ENCODE measurements around the gene SSTR3.

The SSTR3 gene

DNA sequence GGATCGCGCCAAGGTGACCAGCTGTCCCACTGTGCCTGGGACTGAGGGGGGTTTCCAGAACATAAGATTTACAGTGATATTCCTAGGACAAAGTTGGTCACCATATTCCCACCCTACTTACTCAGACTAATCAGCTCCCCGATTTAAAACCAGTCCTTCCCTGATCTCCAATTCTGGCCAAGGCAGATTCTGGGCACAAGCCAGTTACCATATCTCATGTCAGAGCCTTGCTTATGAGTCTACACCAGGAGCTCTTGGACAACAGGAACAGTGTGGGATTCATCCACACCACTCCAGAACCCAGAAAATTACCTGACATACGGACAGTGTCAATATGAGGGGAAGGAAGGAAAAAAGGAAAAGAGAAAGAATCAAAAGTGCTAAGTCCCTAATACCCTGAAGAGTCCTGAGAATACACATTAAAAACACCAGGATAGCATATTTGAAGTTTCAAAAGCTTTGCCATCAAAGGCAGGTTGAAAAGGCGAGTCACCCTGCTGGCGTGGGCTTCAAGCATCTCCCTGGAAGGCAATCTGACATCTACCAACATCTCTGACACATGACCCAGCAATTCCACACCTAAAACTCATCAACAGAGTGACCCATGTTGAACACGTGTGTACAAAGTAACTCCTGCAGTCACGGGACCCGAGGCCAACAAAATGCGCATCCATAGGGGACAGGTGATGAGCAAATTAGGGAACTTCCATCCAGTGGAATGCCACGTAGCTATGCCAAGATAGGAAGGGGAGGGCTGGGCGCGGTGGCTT is 54.6 kb downstream of the SSTR3 start:
- no peaks in the 10 kb centered on the region for H3F3A ChIP-seq (ENCODE audit: insufficient read depth, low read length)
- no peak overlapping the region for H3K4me2 ChIP-seq (ENCODE audit: low read depth, low read length)
- no peak overlapping the region for H3K4me3 ChIP-seq (ENCODE audit: low read length)
- H3K4me1 ChIP-seq (ENCODE audit: low read length) = peaks cover 10% of the 10 kb centered on the region
- no peaks in the 10 kb centered on the region for H3K79me2 ChIP-seq (ENCODE audit: low read length)
- H3K36me3 ChIP-seq (replicated peaks; ENCODE audit: insufficient read depth, low read length) = no peaks in the 10 kb centered on the region
- H3K27me3 ChIP-seq (replicated peaks; ENCODE audit: insufficient read depth, low read length) = peaks cover 30% of the 10 kb centered on the region
- no peak overlapping the region for H2AFZ ChIP-seq (ENCODE audit: low read length)
- H3K27ac ChIP-seq (ENCODE audit: low read length) = no peak overlapping the region
- TF ChIP-seq, protein P1, sequence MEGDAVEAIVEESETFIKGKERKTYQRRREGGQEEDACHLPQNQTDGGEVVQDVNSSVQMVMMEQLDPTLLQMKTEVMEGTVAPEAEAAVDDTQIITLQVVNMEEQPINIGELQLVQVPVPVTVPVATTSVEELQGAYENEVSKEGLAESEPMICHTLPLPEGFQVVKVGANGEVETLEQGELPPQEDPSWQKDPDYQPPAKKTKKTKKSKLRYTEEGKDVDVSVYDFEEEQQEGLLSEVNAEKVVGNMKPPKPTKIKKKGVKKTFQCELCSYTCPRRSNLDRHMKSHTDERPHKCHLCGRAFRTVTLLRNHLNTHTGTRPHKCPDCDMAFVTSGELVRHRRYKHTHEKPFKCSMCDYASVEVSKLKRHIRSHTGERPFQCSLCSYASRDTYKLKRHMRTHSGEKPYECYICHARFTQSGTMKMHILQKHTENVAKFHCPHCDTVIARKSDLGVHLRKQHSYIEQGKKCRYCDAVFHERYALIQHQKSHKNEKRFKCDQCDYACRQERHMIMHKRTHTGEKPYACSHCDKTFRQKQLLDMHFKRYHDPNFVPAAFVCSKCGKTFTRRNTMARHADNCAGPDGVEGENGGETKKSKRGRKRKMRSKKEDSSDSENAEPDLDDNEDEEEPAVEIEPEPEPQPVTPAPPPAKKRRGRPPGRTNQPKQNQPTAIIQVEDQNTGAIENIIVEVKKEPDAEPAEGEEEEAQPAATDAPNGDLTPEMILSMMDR (IDR thresholded peaks at IDR 0.05; ENCODE audit: low read length) = no peak
- TF ChIP-seq EZH2 (optimal IDR thresholded peaks at IDR 0.05; ENCODE audit: low read depth, low read length) = no peak
- TF ChIP-seq EZH2phosphoT487 (IDR thresholded peaks at IDR 0.05; ENCODE audit: low read length) = no peak
- no peaks in the 10 kb centered on the region for H3K9me2 ChIP-seq (replicated peaks; ENCODE audit: insufficient read depth, low read length)
- no peaks in the 10 kb centered on the region for H4K20me1 ChIP-seq (ENCODE audit: insufficient read depth, low read length)
- no peak overlapping the region for H3K9ac ChIP-seq (ENCODE audit: low read length)
- DNase-seq = no peak
- no peaks in the 10 kb centered on the region for H3K9me3 ChIP-seq (replicated peaks; ENCODE audit: insufficient read depth, low read length)

DNA sequence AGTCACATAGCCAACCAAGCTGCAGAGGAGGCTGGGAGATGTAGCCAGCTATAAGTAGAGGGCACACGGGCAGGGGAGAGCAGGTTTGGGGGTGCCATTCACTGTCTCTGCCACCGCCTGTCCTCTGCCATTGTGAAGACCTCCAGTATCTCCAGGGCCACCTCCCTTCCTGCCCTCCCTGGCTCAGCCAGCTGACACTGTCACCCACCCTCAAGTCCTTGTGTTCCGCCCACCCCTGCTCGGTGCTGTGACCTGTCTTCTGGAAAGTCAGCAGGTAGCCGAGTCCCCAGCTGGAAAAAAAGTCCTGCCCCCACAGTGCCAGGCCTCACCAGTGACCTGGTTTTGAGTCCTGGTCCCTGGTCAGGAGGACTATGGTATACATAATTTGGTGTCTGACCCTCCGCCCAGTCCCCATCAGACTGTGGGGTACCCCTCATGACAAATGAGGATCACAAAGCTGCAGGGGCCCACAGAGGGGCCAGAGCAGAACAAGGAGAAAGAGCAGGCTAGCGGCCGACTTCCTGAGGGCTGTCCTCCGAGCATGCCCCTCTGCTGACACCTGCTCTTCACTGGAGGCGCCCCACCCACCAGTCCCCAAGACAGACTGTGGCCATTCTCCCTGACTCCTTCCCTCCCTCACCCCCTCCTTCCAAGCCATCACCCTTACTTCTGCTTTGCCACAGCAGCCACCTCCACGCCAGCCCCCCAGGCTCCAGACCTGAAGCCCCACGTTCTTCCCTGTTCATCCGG is 55.4 kb downstream of the SSTR3 start:
- Histone ChIP-seq H3K4me2 (ENCODE audit: low read depth, low read length) (no peak overlapping the region), H3K27me3 (replicated peaks; ENCODE audit: insufficient read depth, low read length) (peaks cover 37% of the 10 kb centered on the region), H3K9me3 (replicated peaks; ENCODE audit: insufficient read depth, low read length) (no peaks in the 10 kb centered on the region), H3K27ac (ENCODE audit: low read length) (no peak overlapping the region), H3K4me3 (ENCODE audit: low read length) (no peak overlapping the region), H3K4me1 (ENCODE audit: low read length) (peaks cover 2% of the 10 kb centered on the region), H2AFZ (ENCODE audit: low read length) (no peak overlapping the region), H3K9ac (ENCODE audit: low read length) (no peak overlapping the region), H3K79me2 (ENCODE audit: low read length) (no peaks in the 10 kb centered on the region), H3K9me2 (replicated peaks; ENCODE audit: insufficient read depth, low read length) (no peaks in the 10 kb centered on the region), H3F3A (ENCODE audit: insufficient read depth, low read length) (no peaks in the 10 kb centered on the region), H3K36me3 (replicated peaks; ENCODE audit: insufficient read depth, low read length) (no peaks in the 10 kb centered on the region), H4K20me1 (ENCODE audit: insufficient read depth, low read length) (no peaks in the 10 kb centered on the region)
- no peak for DNase-seq
- TF ChIP-seq EZH2 (optimal IDR thresholded peaks at IDR 0.05; ENCODE audit: low read depth, low read length) = no peak
- TF ChIP-seq, protein P1 (IDR thresholded peaks at IDR 0.05; ENCODE audit: low read length) = no peak
- TF ChIP-seq EZH2phosphoT487 (IDR thresholded peaks at IDR 0.05; ENCODE audit: low read length) = no peak

DNA sequence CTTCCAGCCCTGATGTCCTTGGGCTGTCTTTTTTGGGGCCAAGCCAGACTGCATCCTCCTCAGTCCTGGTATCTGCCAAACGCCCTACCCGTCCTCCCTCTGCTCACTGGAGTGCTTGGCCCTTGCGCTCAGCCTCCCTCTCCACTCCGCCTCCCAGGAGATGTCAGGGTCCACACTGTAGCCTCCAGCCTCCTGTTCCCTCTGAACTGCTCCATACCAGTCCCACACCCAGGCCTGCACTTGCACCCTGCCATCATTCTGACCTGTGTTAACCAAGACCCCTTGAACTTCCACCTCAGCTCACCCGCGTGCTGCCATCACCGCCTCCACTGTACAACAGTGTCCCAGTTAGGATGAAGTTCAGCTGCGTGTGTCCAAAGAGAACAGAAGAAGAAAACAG is 56.3 kb downstream of the SSTR3 start:
- H3K9me2 ChIP-seq (replicated peaks; ENCODE audit: insufficient read depth, low read length) = no peaks in the 10 kb centered on the region
- H3K4me3 ChIP-seq (ENCODE audit: low read length) = no peak overlapping the region
- H3F3A ChIP-seq (ENCODE audit: insufficient read depth, low read length) = no peaks in the 10 kb centered on the region
- H3K9ac ChIP-seq (ENCODE audit: low read length) = no peak overlapping the region
- H3K27ac ChIP-seq (ENCODE audit: low read length) = no peak overlapping the region
- no peaks in the 10 kb centered on the region for H3K36me3 ChIP-seq (replicated peaks; ENCODE audit: insufficient read depth, low read length)
- H3K27me3 ChIP-seq (replicated peaks; ENCODE audit: insufficient read depth, low read length) = peaks cover 46% of the 10 kb centered on the region
- H4K20me1 ChIP-seq (ENCODE audit: insufficient read depth, low read length) = no peaks in the 10 kb centered on the region
- no peak overlapping the region for H2AFZ ChIP-seq (ENCODE audit: low read length)
- no peak for DNase-seq
- H3K4me1 ChIP-seq (ENCODE audit: low read length) = no peaks in the 10 kb centered on the region
- no peaks in the 10 kb centered on the region for H3K9me3 ChIP-seq (replicated peaks; ENCODE audit: insufficient read depth, low read length)
- H3K4me2 ChIP-seq (ENCODE audit: low read depth, low read length) = no peak overlapping the region
- no peak for TF ChIP-seq EZH2phosphoT487 (IDR thresholded peaks at IDR 0.05; ENCODE audit: low read length)
- no peak for TF ChIP-seq EZH2 (optimal IDR thresholded peaks at IDR 0.05; ENCODE audit: low read depth, low read length)
- H3K79me2 ChIP-seq (ENCODE audit: low read length) = no peaks in the 10 kb centered on the region

Measured in MM.1S (cell line).